Measurements from ENCODE around the gene MYH3.

- TF ChIP-seq CTCF (IDR thresholded peaks at IDR 0.05) (no peak), POLR2A (IDR thresholded peaks at IDR 0.05) (no peak), POLR2AphosphoS5 (IDR thresholded peaks at IDR 0.05) (no peak), EP300 (IDR thresholded peaks at IDR 0.05) (no peak)
Observed at GRCh38 chr17:10579270-10579669, 77.8 kb downstream of the MYH3 start.
